ENCODE measurements around the gene KCNMB2.

DNA sequence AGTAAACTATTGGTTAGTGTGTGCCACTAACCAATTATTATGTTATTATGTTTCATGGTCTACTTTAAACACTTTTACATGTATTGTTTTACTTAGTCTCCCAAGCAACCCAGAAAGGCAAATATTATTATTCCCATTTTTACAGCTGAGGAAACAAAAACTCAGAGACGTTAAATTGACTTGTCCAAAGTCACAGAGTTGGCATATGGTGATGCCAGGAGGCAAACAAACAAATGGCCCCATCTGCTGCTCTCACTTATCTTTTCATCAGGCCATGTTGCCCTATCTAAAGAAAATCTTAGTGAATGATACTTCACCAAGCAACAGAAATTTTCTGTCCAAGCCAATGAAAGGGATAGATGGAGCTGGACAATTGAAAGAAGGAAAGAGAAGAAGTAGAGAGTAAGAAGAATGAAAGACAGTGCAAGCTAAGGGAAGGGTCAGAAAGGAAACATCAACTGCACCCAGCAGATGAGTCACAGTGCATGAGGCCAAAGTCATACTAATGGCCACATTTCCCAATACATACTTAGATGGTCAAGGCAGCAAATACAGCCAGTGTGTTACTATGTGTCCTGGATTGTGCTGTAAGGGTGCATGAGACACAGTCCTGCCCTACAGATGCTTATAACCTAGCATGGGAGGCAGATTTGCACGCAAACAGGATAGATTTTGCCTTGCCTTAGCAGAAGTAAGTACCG, 266.9 kb downstream of the KCNMB2 start:
- TF ChIP-seq, protein P1, sequence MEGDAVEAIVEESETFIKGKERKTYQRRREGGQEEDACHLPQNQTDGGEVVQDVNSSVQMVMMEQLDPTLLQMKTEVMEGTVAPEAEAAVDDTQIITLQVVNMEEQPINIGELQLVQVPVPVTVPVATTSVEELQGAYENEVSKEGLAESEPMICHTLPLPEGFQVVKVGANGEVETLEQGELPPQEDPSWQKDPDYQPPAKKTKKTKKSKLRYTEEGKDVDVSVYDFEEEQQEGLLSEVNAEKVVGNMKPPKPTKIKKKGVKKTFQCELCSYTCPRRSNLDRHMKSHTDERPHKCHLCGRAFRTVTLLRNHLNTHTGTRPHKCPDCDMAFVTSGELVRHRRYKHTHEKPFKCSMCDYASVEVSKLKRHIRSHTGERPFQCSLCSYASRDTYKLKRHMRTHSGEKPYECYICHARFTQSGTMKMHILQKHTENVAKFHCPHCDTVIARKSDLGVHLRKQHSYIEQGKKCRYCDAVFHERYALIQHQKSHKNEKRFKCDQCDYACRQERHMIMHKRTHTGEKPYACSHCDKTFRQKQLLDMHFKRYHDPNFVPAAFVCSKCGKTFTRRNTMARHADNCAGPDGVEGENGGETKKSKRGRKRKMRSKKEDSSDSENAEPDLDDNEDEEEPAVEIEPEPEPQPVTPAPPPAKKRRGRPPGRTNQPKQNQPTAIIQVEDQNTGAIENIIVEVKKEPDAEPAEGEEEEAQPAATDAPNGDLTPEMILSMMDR (IDR thresholded peaks at IDR 0.05) = no peak
- TF ChIP-seq POLR2A (IDR thresholded peaks at IDR 0.05) = no peak
- TF ChIP-seq EP300 (IDR thresholded peaks at IDR 0.05) = no peak

Data from tibial nerve (tissue), 4 donors.